ENCODE results near the gene SEMA4G. TPM values are rescaled to one million over a fixed set of nuclear protein-coding genes. Genes with fewer than 3 reads are reported as not detected.

SEMA4G gene
- total and polyA plus RNA-seq, 2 of the 13 experiments (the other 11 are each of a cell fraction or from before 2014, with no cell fraction given) = 46.2 to 207 TPM

GRCh38 chr10:100998991-100999741 is 29.9 kb downstream of the SEMA4G start (continued):
- TF ChIP-seq HIC2 (CRISPR knock-in tag; IDR thresholded peaks at IDR 0.05; ENCODE audit: low read depth) (peak; percentile 58), FOXC1 (CRISPR knock-in tag; IDR thresholded peaks at IDR 0.05; ENCODE audit: borderline replicate concordance) (peak; percentile 45; the same call in 1 of the 2 replicates), ZNF451 (CRISPR knock-in tag; IDR thresholded peaks at IDR 0.05) (no peak), ZNF597 (CRISPR knock-in tag; IDR thresholded peaks at IDR 0.05) (no peak), FOXP1 (IDR thresholded peaks at IDR 0.05) (no peak), FOXP1 (CRISPR knock-in tag; IDR thresholded peaks at IDR 0.05) (no peak), GZF1 (CRISPR knock-in tag; IDR thresholded peaks at IDR 0.05) (no peak), ELF4 (CRISPR knock-in tag; IDR thresholded peaks at IDR 0.05; ENCODE audit: borderline replicate concordance) (no peak), BATF2 (CRISPR knock-in tag; IDR thresholded peaks at IDR 0.05) (peak; percentile 84; the same call in 1 of the 2 replicates), TBX2 (CRISPR knock-in tag; IDR thresholded peaks at IDR 0.05; ENCODE audit: borderline replicate concordance) (peak; percentile 23; the same call in 1 of the 2 replicates), ATM (IDR thresholded peaks at IDR 0.05; ENCODE audit: borderline replicate concordance) (no peak), TAF15 (IDR thresholded peaks at IDR 0.05; ENCODE audit: low read depth, low read length, poor library complexity, severe bottlenecking) (peak; percentile 88), THYN1 (CRISPR knock-in tag; IDR thresholded peaks at IDR 0.05; ENCODE audit: borderline replicate concordance, low read depth) (peak; percentile 81; the same call in 1 of the 2 replicates), ZSCAN29 (CRISPR knock-in tag; conservative IDR thresholded peaks at IDR 0.05) (peak; percentile 88), ZFP36 (IDR thresholded peaks at IDR 0.05; ENCODE audit: borderline replicate concordance, low read depth, low read length, partially characterized antibody) (no peak), RBM22 (optimal IDR thresholded peaks at IDR 0.05; ENCODE audit: low read length) (no peak), TCF12 (IDR thresholded peaks at IDR 0.05) (no peak), TCF12 (CRISPR knock-in tag; IDR thresholded peaks at IDR 0.05) (peak; percentile 58; the same call in 1 of the 2 replicates), ZNF512 (CRISPR knock-in tag; IDR thresholded peaks at IDR 0.05) (no peak), PATZ1 (CRISPR knock-in tag; IDR thresholded peaks at IDR 0.05) (peak; percentile 67), SRY (CRISPR knock-in tag; IDR thresholded peaks at IDR 0.05) (peak; percentile 67), ZNF207 (IDR thresholded peaks at IDR 0.05; ENCODE audit: borderline replicate concordance) (no peak), RXRB (CRISPR knock-in tag; IDR thresholded peaks at IDR 0.05; ENCODE audit: borderline replicate concordance) (no peak)
